Measurements from ENCODE around the gene PTPRQ. TPM values are rescaled to one million over a fixed set of nuclear protein-coding genes. Genes with fewer than 3 reads are reported as not detected.

Gene PTPRQ
- total RNA-seq, 2 donors from 2014 or later = 11.9 to 17.6 TPM

- H3K4me1 ChIP-seq = peaks cover 0 to 3% of the 10 kb centered on the region in 2 donors
- no peak overlapping the region for H3K27ac ChIP-seq
- H3K4me3 ChIP-seq = no peak overlapping the region
- peaks cover 0 to 4% of the 10 kb centered on the region in 2 donors for H3K27me3 ChIP-seq
- H3K36me3 ChIP-seq = no peaks in the 10 kb centered on the region
- TF ChIP-seq, protein P1, sequence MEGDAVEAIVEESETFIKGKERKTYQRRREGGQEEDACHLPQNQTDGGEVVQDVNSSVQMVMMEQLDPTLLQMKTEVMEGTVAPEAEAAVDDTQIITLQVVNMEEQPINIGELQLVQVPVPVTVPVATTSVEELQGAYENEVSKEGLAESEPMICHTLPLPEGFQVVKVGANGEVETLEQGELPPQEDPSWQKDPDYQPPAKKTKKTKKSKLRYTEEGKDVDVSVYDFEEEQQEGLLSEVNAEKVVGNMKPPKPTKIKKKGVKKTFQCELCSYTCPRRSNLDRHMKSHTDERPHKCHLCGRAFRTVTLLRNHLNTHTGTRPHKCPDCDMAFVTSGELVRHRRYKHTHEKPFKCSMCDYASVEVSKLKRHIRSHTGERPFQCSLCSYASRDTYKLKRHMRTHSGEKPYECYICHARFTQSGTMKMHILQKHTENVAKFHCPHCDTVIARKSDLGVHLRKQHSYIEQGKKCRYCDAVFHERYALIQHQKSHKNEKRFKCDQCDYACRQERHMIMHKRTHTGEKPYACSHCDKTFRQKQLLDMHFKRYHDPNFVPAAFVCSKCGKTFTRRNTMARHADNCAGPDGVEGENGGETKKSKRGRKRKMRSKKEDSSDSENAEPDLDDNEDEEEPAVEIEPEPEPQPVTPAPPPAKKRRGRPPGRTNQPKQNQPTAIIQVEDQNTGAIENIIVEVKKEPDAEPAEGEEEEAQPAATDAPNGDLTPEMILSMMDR (IDR thresholded peaks at IDR 0.05) = no peak
- DNase-seq (ENCODE audit: low spot score) = no peak
- H3K9me3 ChIP-seq = no peaks in the 10 kb centered on the region
Measured at GRCh38 chr12:80710727-80711449, 266.9 kb downstream of the PTPRQ start.

- DNase-seq (ENCODE audit: low spot score) = no peak
Measured at GRCh38 chr12:80711866-80712265, 267.8 kb downstream of the PTPRQ start.

DNA sequence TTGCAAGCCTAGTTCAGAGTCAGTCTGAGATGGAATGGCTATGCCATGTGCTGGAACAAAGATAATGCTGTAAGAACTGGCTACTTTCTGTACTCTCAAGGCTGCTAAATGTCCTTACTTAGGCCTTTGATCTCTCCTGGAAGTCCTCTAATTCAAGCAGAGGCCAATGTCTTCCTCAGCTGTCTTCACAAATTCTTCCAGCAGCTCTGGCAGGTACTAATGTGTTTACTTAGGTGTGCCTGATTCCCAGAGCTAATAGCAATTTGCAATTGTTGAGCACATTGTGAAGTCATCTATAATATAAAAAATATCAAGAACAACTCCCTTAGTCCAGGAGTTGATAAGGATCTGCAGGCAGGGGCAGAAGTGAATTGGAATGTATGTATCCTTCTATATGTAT lies 268.8 kb downstream of the PTPRQ start:
- Histone ChIP-seq H3K4me1 (peaks cover 0 to 3% of the 10 kb centered on the region in 2 donors), H3K27me3 (peaks cover 0 to 4% of the 10 kb centered on the region in 2 donors), H3K4me3 (no peak overlapping the region), H3K9me3 (no peaks in the 10 kb centered on the region), H3K36me3 (no peaks in the 10 kb centered on the region), H3K27ac (no peak overlapping the region)
- TF ChIP-seq, protein P1 (IDR thresholded peaks at IDR 0.05) = no peak
- no peak for DNase-seq (ENCODE audit: low spot score)

More at GRCh38 chr12:80711866-80712265, 267.8 kb downstream of the PTPRQ start:
- Histone ChIP-seq H3K36me3 (no peaks in the 10 kb centered on the region), H3K9me3 (no peaks in the 10 kb centered on the region), H3K27ac (no peak overlapping the region), H3K27me3 (peaks cover 0 to 4% of the 10 kb centered on the region in 2 donors), H3K4me1 (peaks cover 0 to 3% of the 10 kb centered on the region in 2 donors), H3K4me3 (no peak overlapping the region)
- TF ChIP-seq, protein P1 (IDR thresholded peaks at IDR 0.05) = no peak

- TF ChIP-seq, protein P1 (IDR thresholded peaks at IDR 0.05) = no peak
Measured at GRCh38 chr12:80713419-80713818, 269.4 kb downstream of the PTPRQ start.

GRCh38 chr12:80714055-80714454 lies 270.0 kb downstream of the PTPRQ start:
- TF ChIP-seq, protein P1 (IDR thresholded peaks at IDR 0.05) = no peak
- Histone ChIP-seq H3K36me3 (no peaks in the 10 kb centered on the region), H3K9me3 (no peaks in the 10 kb centered on the region), H3K27ac (no peak overlapping the region), H3K27me3 (no peaks in the 10 kb centered on the region), H3K4me1 (peaks cover 0 to 3% of the 10 kb centered on the region in 2 donors), H3K4me3 (peak overlapping the region; percentile 2 to 13)
- DNase-seq (ENCODE audit: low spot score) = no peak

More at GRCh38 chr12:80713419-80713818, 269.4 kb downstream of the PTPRQ start:
- Histone ChIP-seq H3K4me3 (peak overlapping the region; percentile 2 to 13), H3K27ac (no peak overlapping the region), H3K4me1 (peaks cover 0 to 3% of the 10 kb centered on the region in 2 donors), H3K9me3 (no peaks in the 10 kb centered on the region), H3K27me3 (peaks cover 0 to 3% of the 10 kb centered on the region in 2 donors), H3K36me3 (no peaks in the 10 kb centered on the region)
- no peak for DNase-seq (ENCODE audit: low spot score)
